NCI-H146 treated with DMSO at 0.1 percent for 48 hours (cell line): Measurements from ENCODE around the gene DCTN4.
"Not testable (repeated sequence)": the region's sequence is repeated elsewhere in the genome, so short reads cannot be mapped to it uniquely, and the experiment has no call there.

Source experiments
- DNase-seq: peaks from one replicate; lab custom pipeline; 2025; ENCODE audit not compliant: unreplicated experiment; lab: John Stamatoyannopoulos, UW

DCTN4 gene

DNA sequence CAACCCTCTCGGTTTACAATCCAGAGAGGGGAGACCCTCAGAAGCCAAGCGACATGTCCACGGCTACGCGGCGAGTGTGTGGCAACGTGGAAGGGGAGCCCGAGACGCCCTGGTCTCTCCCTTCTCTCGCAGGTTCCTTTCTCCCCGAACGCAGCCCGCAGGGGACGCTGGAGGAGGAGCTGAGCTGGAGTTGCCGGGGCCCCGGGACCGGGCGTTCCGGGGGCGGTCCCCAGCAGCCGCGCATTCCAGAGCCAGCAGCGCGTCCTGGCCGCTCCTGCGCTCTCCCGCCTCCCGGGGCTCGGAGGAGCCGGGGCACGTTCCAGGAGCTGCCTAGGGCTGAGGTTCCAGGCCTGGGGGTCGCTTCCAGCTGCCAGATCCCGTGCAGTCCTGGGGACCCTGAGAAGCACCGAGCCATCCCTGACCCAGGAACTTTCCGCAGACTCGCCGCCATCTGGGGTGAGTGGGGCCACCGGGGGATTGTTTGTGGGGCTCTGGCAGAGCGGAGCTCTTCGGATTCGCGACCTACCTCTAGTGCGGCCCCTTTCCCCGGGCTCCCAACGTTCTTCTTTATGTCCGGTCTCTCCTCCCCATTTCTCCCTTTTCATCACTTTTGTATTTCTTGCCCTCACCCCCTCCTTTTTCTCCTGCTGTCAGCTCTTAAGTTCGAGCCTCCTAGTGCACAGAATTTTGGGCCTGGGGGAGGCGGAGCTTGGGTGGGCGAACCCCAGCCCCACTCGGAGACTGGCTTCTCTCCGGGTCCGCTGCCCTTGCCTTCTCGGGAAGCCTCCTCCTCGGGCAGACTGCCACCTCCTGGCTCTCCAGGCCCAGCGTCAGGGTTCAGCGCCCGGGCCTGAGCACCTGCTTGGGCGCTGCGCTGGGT is 19.9 kb upstream of the DCTN4 start, which contains the start of gene SMIM3:
TSS of gene SMIM3 (plus strand) at position 241 of the 880 bp plus-strand sequence. CDS start 16,684 bp downstream, outside the sequence.
- DNase-seq: no peak

DNA sequence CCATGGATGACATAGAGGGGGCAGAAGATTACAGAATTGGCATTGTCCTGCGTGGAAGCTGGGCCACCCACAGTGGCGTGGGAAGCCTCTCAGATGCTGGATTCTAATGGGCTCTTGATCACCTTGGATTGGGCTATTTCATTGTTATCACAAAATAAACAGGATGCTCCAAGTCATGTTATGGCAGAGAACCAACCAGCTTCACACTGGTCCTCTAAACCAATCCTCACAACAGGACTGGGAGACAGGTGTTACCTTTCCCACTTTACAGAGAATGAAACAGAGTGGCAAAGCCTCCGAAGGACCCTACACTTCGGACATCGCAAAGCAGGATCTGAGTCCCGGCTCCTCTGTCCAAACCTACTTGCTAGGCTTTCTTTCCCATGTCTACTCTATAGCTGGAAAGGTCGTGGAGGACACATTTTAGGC is 19.3 kb upstream of the DCTN4 start:
- no peak for DNase-seq

DNA sequence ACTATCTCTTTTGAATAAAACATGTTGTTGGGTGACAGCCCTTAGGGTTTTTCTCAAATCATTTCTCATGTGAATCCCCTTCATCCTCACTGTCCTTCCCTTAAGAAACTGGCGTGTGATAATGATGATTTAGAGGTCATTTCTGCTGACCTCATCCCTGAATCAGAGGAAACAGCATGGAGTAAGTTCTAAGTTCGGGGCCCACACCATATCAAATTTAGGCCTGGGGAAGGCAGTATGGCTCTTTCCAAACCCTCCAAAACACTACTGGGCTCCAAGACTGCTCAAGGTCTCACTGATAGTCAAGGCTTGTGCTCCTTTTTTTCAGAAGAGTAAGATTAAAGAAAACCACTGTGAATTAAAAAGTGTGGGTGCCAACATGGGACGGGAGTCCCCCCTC is 18.9 kb upstream of the DCTN4 start:
- DNase-seq: no peak

DNA sequence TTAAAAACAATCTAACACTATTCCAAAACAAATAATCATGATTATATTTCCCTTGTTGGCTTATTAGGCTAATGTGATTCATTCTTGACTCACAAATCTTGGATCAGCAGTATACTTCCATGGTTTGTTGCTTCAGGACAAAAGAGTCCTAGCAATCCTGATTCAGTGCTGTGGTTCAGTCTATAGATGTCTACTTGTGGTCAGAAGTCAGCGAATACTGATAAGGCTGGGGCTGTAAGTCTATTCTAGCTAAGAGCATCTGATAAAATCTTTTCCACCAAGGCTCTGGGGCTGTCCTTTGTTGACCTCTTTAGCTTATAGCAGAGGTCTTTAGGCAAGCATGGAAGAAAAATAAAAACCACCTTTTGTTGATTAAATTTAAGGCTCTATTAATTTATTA is 15.3 kb upstream of the DCTN4 start:
- no peak for DNase-seq

DNA sequence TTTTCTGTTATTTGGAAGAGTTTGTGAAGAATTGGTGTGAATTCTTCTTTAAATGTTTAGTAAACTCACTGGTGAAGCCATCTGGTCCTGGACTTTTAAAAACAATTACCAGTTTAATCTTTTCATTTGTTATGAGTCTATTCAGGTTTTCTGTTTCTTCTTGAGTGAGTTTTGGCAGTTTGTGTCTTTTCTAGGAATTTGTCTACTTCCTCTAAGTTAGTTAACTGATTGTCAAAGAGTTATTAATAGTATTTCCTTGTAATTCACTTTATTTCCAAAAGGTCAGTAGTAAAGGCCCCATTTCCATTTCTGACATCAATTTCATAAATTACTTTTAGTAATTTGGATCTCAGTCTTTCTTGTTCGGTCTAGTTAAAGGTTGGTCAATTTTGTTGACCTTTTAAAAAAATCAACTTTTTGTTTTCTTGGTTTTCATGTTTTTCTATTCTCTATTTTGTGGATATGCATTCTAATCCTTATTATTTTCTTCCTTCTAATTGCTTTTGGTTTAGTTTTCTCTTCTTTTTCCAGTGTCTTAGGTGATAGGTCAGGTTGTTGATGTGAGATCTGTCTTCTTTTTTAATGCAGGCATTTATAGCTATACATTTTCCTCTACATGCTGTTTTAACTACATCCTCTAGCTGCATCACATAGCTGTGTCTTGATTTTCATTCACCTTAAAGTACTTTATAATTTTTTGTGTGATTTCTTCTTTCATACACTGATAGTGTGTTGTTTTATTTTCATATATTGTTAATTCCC is 12.4 kb upstream of the DCTN4 start:
- DNase-seq: no peak

DNA sequence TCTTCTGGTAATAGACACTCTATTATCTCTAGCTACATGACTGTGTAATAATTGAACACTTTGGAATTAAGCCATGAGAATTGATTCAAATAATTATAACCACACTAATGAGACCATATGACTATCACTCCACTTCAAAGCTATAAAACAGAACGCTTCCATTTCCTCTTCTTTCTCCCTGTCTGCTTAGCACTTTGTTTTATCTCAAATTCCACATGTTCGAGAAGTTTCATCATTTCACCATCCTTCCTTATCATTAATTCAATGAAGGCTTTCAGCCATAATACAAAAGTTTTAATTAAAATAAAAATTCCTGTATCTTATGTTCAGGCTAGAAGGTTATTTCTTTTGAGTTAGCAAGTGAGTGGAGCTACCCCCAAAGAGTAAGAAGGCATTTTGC is 7.4 kb upstream of the DCTN4 start:
- no peak for DNase-seq

DNA sequence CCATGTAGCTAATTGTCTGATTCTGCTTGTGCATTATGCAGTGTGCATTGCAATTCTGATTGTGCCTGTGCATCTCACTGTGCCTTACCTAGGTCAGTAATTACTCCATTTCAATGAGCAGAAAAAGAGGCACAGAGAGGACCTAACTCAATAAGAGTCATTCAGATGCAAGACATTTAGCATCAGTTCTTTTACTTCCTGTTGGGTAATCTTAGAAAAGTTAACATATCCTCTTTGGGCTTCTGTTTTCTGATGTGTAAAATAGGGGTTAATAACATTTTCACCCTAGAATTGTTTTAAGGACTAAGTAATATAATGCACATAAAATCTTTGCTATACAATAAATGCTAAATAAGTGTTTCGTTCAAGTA is 7.0 kb upstream of the DCTN4 start:
- no peak for DNase-seq

DNA sequence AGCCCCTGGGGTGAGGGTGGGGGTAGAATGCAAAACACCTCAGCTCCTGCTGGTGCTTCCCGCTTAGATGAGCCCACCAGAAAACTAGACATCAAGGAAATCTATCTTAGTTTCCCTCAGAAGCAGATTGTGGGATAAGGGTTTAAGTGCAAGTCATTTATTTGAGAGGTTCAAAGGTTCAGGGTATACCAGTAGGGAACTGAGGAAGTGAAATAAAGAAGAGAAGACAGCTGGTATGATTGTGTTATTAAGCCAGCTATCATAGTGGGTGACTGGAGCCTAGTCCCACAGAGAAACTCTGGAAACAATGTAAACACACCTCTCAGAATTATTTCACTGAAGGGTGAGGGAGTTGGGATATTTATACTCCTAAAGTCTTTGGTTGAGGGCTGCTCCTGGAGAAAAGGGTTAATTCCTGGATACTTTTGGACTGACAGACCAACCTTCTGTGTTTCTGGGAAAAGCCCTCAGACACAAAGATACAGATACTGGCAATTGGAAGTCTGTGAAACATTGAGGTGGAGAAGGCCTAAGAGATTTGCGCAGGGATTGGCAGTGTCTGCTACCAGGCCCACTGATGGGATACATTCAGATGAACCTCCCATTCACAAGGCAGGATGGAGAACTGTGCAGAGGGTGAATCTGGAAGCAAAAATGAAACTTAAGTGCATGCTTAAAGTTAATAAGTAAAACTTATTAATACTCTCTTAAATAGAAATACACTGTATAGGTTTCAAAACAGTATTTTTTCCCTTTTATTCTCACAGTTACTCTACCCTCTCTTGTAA is 6.4 kb upstream of the DCTN4 start:
- no peak for DNase-seq

DNA sequence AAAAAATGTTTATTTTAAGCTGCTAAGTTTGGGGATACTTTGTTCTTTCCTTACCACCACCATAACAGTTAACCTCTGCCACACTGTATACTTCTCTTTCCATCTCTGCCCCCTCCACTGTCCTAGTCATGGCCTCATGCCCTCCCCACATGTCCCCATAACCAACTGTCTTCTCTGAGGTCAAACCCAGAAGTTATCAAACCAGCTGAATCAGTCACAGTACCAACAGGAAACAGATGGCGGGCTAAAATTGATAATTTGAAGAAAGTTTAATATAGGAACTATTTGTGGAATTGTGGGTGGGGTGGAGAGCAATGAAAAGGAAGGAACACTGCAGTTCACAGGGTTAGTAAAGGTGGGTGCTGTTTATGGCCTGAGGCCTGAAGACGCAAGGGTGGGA is 5.7 kb upstream of the DCTN4 start:
- no peak for DNase-seq

DNA sequence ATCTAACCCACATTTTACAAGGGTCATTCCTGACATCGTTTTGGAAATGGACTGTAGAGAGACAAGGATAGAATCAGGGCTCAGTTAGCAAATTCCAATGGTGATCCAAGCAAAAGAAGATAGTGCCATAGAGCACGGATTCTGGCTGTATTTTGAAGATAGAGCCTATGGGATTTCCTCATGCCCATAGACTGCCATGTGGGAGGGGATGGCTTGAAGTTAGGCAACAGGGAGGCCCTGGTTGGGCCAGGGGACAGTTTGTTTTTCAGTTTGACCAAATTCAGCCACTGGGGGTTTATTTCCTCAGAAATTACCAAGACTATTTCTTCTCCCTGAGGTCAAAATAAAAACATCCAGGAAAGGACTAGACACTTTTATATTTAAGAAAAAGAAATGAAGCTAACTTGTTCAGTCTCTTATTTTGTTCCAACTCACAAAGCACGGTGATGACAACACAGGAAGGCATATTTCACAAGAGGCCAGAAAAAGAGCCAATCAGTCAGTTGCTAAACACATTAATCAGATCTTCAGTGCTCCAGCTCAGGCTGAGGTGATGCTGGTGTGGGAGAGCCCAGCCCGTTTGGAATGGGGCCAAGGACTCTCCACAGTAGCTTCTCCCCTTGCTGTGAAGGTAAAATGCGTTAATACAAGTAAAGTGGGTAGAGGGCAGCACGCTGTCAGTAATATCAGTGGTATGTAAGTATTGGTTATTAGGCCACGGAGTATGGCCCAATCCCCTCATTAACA is 4.4 kb upstream of the DCTN4 start:
- peak; percentile 12 for DNase-seq

DNA sequence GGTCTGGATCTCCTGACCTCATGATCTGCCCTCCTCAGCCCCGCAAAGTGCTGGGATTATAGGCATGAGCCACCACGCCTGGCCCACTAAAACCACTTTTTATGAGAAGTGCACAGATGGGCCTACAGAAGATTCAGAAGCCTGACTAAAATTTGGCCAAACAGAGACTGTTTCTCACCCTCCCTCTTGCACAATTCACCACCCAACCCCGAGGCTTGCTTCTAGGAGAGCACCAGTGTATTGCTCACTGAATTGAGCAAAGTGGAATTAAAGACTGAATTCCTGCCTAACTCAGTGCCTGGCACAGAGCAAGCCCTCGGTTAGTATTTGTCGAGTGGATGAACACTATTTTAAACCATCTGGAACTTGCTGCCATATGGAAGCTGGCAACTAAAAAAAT is 3.4 kb upstream of the DCTN4 start:
- no peak for DNase-seq

DNA sequence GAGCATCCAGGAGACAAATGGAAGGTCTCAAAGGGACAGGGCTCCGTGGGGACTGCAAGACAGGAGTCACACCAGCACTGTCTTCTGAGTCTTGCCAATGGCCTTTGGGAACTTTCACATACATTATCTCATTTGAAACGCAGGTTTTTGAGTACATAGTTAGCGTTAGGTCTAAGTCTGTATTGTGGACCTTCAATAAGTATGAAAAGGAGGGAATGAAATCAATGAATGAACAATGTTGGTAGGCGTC is 442 bp upstream of the DCTN4 start:
- DNase-seq: no peak

DNA sequence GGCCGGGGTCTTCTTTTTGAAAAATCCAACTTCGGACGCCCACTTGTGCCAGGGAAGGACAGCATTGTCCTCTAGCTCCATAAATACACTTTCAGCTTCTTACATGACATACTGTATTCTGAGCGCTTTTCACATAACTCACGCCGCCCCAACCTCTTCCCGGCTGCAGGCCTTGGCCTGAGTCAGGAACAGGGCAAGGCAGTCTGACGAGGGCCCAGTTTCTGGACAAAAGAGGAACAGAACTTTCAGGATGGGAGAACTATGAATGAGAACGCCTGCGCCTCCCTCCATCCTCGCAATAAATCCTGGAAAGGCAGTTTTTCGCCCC is 650 bp downstream of the DCTN4 start:
- DNase-seq: no peak

DNA sequence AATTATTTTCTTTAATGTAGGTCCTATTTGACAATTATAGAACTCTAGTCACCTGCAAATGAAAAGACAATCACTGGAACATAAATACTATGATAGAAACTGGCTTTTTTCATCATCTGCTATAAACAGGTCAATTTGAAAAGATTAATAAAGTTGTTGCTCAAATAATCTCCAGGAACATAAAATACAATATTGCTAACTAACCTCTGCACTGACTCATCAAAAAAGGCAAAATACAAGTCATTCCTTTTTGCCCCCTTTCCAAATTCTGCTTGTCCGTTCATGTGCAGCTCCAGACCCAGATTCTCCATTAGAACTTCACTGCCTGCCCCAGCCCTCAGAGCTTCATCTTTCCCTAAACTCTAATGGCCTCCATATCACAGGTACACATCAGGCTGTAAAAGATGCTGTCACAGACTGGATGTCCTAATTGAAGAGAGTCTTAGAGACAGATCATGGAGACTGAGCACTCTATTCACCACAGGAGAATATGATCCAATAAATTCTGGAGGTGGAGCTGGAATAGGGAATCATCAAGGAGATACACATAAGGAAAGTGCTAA is 1.6 kb downstream of the DCTN4 start:
- DNase-seq: no peak

DNA sequence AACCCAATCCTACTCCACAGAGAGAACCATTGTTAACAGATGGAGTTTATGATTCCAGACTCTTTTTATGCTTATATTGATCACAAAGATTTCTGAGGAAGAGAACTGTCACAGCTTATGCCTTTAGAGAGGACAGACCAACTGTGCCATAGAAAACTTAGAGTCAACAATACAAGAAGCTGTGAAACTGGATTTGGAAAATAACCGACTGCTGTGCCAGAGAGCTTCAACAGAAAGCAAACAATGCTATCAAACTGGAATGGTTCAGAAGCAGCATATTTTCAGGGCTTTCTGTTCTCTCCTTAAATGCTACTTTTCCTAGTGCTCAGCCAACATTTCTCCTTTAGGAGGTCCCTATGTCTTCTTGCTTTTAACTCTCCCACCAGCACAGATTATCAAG is 5.0 kb downstream of the DCTN4 start:
- DNase-seq: no peak

DNA sequence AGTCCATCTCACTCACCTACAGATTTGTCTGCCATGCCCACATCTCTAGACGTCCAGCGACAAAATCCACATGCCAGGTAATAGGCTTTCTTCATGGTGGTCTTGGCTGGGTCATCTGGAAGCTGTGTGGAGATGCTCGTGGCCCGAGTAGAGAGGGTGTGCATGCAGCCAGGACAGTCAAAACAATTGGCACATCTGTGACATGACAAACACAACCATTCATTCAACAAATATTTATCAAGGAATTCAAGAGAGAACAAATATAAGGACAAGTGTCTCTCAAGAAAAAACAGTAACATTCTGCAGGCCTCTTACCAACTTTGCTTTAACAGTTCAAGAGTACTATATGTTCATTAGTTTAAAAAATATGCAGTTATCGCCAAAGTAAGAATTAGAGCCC is 5.4 kb downstream of the DCTN4 start:
- no peak for DNase-seq

DNA sequence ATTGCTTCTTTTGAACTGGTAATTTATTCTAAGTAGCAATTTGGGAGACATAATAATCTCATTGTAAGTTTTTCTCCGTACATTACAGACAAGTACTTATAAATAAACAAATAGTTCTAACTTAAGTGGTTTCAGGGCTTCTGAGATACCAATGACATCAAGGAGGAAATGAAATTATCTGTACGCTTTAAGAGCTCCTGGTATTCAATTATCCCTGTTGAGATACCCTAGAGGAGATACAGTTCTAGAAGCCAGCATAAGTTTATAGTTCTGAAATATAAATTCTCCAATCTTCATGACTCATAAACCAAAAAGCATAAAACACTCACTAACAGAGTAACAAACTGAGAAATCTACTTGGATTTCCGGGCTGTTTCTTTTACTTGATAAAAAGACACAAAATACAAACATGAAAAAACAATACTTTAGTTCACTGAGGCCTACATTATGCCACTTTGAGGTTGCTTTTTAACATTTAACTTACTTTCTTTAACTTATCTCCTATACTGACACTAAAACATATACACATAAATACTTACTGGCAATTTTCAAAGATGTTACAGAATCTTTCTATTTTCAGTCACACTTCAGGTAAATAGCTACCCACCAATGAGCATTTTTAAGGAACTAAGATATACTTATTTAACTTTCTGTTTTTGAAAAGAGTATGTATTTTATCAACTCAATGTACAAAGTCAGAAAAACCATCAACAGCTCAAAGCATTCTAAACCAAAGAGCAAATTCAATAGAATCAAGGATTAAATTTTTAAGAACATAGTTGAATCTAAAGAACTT is 7.5 kb downstream of the DCTN4 start:
- DNase-seq: no peak

DNA sequence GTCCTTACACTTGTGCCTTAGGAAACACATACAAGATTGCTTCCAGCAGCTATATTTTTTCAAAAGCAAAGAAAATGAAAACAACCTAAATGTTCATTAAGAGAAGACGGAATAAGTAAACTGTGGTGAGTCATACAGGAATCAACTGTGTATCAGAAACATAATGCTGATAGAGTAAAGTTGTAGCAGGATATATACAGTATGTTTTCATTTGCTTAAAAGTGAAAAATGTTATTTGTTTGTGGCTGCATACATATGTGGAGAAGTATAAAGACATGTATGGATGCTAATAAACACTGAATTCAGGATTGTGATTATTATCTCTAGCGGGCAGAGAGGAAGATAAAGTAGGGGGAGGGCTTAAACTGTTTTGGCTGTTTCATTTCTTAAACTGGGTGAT is 8.3 kb downstream of the DCTN4 start:
- DNase-seq: no peak

DNA sequence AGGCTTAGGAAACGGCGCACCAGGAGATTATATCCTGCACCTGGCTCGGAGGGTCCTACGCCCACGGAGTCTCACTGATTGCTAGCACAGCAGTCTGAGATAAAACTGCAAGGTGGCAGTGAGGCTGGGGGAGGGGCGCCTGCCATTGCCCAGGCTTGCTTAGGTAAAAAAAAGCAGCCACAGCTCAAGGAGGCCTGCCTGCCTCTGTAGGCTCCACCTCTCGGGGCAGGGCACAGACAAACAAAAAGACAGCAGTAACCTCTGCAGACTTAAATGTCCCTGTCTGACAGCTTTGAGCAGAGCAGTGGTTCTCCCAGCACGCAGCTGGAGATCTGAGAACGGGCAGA is 15.7 kb downstream of the DCTN4 start:
- DNase-seq: not testable (repeated sequence)

DNA sequence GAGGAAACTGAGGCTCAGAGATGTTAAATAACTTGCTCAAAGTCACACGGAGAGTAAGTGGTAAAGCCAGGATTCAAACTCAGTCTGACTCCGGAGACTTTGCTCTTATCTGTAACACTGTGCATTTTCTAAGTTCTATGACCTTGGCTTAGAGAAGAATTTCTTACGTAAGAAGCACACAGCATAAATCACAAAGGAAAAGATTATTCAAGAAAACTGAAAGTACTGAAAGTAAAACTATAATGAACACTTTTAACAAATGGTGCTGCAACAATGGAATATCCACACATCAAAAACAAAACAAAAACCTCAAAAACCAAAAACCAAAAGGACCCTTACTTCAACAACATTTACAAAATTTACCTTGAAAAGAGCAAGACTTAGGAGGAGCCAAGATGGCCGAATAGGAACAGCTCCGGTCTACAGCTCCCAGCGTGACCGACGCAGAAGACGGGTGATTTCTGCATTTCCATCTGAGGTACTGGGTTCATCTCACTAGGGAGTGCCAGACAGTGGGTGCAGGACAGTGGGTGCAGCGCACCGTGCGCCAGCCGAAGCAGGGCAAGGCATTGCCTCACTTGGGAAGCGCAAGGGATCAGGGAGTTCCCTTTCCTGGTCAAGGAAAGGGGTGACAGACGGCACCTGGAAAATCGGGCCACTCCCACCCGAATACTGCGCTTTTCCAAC is 16.2 kb downstream of the DCTN4 start:
- DNase-seq: not testable (repeated sequence)
